PFSK-1 (cell line): ENCODE measurements around the gene ACD.

Experiments
- FOXP2 ChIP-seq: optimal IDR thresholded peaks from 2 replicates; pipeline ENCODE3; 2011; ENCODE audit warnings: borderline replicate concordance, control low read depth, inconsistent platforms; ENCODE audit not compliant: insufficient read depth; ENCODE audit errors: extremely low read length, extremely low read depth
- POLR2AphosphoS5 ChIP-seq: IDR thresholded peaks from 2 replicates; pipeline ENCODE4 v1.6.1; 2012; ENCODE audit warnings: low read depth, mild to moderate bottlenecking, control low read depth, low read length, moderate library complexity
- REST ChIP-seq, 2 experiments: IDR thresholded peaks; 2 replicates each; pipeline versions ENCODE4 v1.6.1 to v1.8.0; 2011 to 2012; ENCODE audit warnings: low read depth in 2 of 2, low read length in 2 of 2, control low read depth in 1 of 2, inconsistent platforms in 1 of 2, mild to moderate bottlenecking in 1 of 2, moderate library complexity in 1 of 2; ENCODE audit not compliant: insufficient read depth in 1 of 2
- SIN3A ChIP-seq: IDR thresholded peaks from 2 replicates; pipeline ENCODE4 v1.6.1; 2012; ENCODE audit warnings: mild to moderate bottlenecking, low read length, moderate library complexity, borderline replicate concordance; ENCODE audit not compliant: insufficient read depth
- TAF1 ChIP-seq: IDR thresholded peaks from 2 replicates; pipeline ENCODE4 v1.6.1; 2012; ENCODE audit warnings: low read length, control low read depth, borderline replicate concordance; ENCODE audit not compliant: insufficient read depth

GRCh38 chr16:67663877-67664222, 3.8 kb upstream of the ACD start:
- no peak for TF ChIP-seq TAF1
- TF ChIP-seq REST (IDR thresholded peaks at IDR 0.05; ENCODE audit: insufficient read depth in 1 of 2, low read depth in 2 of 2, low read length in 2 of 2) = no peak
- no peak for TF ChIP-seq POLR2AphosphoS5
- no peak for TF ChIP-seq SIN3A
- no peak for TF ChIP-seq FOXP2
